Natural killer cell (primary cell): ENCODE measurements around the gene TCP11. TPM values are rescaled to one million over a fixed set of nuclear protein-coding genes. Genes with fewer than 3 reads are reported as not detected.
A peak's percentile ranks its signal among the peaks of the same experiment; 100 is the strongest.

Source experiments
- ATAC-seq, 3 donors: fragments of 150-1000 bp in 2 of 3; fragments of 200-7000 bp in 1 of 3; cut with Tn5 transposase; 1 replicate in 1 of 3; 2 replicates in 2 of 3; pipeline ENCODE4 v1.10.0; 2021; ENCODE audit warnings: mild to moderate bottlenecking in 2 of 3, moderate library complexity in 2 of 3
- DNase-seq, 2 donors: peaks; one replicate each; pipeline versions ENCODE4 v3.0.0 to v3.0.0-alpha.2; 2013 to 2021; ENCODE audit warnings: mixed read lengths in 1 of 2
- H3K27ac ChIP-seq: one replicate; pipeline ENCODE4 v1.5.1; 2013; ENCODE audit warnings: mild to moderate bottlenecking, low read length
- H3K27me3 ChIP-seq: one replicate; pipeline ENCODE4 v1.6.1; 2013; ENCODE audit warnings: low read length; ENCODE audit not compliant: control insufficient read depth, insufficient read depth
- H3K36me3 ChIP-seq: one replicate; pipeline ENCODE4 v1.6.1; 2013; ENCODE audit warnings: low read length; ENCODE audit not compliant: control insufficient read depth, insufficient read depth
- H3K4me1 ChIP-seq: one replicate; pipeline ENCODE4 v1.6.1; 2013; ENCODE audit warnings: low read length; ENCODE audit not compliant: control insufficient read depth, insufficient read depth
- H3K4me3 ChIP-seq: one replicate; pipeline ENCODE4 v1.5.1; 2013; ENCODE audit warnings: low read length
- H3K9me3 ChIP-seq: one replicate; pipeline ENCODE4 v1.6.1; 2013; ENCODE audit warnings: low read length; ENCODE audit not compliant: control insufficient read depth, insufficient read depth
- H3K27ac Mint-ChIP-seq, 2 donors: one replicate each; pipeline ENCODE4 v1.8.0; 2022; ENCODE audit warnings: mild to moderate bottlenecking in 2 of 2, mixed read lengths in 2 of 2, moderate library complexity in 1 of 2
- H3K27me3 Mint-ChIP-seq, 2 donors: one replicate each; pipeline ENCODE4 v1.8.0; 2022; ENCODE audit warnings: low read depth in 2 of 2, mixed read lengths in 2 of 2
- H3K36me3 Mint-ChIP-seq: one replicate; pipeline ENCODE4 v1.8.0; 2022; ENCODE audit warnings: mixed read lengths
- H3K4me1 Mint-ChIP-seq, 2 donors: one replicate each; pipeline ENCODE4 v1.8.0; 2022; ENCODE audit warnings: mixed read lengths in 2 of 2
- H3K4me3 Mint-ChIP-seq: one replicate; pipeline ENCODE4 v1.8.0; 2022; ENCODE audit warnings: mild to moderate bottlenecking, moderate library complexity, mixed read lengths
- H3K9me3 Mint-ChIP-seq, 2 donors: one replicate each; pipeline ENCODE4 v1.8.0; 2022; ENCODE audit warnings: mixed read lengths in 2 of 2
- WGBS: methylation state at CpG from one replicate; pipeline ENCODE4 v1.1.7; 2013; ENCODE audit warnings: missing lambda C conversion rate; ENCODE audit not compliant: insufficient coverage; 5-methylcytosine and 5-hydroxymethylcytosine counted together
- intact Hi-C: fragments of 100-400 bp; cut with micrococcal nuclease; formaldehyde crosslinking; loops from one replicate; pipeline ENCODE4 v1.14.2; 2022
- total RNA-seq, 4 donors: library from RNA; stranded (reverse); fragments of 120-200 nt in 1 of 4; gene quantifications; one replicate each; pipeline versions ENCODE4 v1.2.3 to v1.2.4, GENCODE V29; 2013 to 2022
- TF ChIP-seq, protein P1 (sequence below): fragments of 200-600 bp; IDR thresholded peaks from one replicate; pipeline ENCODE4 v1.8.0; 2022; ENCODE audit warnings: antibody characterized with exemption

The TCP11 gene
- total RNA-seq, 3 donors from 2014 or later (not counting 1 experiment from before 2014, with no cell fraction given) = not detected

DNA sequence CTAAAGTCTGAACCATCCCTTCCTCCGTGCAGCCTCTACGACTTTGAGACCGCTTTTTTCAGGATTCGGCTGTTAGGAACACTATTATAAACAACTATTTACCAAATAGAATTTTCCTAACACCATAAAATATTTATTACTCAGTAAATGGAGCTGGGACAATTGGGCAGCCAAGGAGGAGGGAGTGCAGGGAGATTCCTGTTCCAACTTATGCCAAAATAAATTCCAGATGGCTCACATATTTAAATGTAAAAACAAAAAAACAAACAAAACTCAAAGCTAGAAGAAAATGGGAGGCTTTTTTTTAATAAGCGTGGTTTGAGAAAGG, 48.1 kb downstream of the TCP11 start:
- Histone ChIP-seq H3K9me3 (no peaks in the 10 kb centered on the region), H3K4me3 (no peak overlapping the region), H3K4me1 (no peaks in the 10 kb centered on the region), H3K27me3 (no peaks in the 10 kb centered on the region), H3K27ac (no peak overlapping the region), H3K36me3 (no peaks in the 10 kb centered on the region)
- H3K9me3 Mint-ChIP-seq = no peaks in the 10 kb centered on the region
- no peaks in the 10 kb centered on the region for H3K36me3 Mint-ChIP-seq
- ATAC-seq = no peak
- H3K27me3 Mint-ChIP-seq = peaks cover 3 to 6% of the 10 kb centered on the region in 2 donors
- no peak overlapping the region for H3K4me3 Mint-ChIP-seq
- no peak overlapping the region for H3K27ac Mint-ChIP-seq
- WGBS = 96% methylated on average over 4 of the region's 5 CpGs
- no peak for DNase-seq
- intact Hi-C loops = no loop called here
- TF ChIP-seq, protein P1, sequence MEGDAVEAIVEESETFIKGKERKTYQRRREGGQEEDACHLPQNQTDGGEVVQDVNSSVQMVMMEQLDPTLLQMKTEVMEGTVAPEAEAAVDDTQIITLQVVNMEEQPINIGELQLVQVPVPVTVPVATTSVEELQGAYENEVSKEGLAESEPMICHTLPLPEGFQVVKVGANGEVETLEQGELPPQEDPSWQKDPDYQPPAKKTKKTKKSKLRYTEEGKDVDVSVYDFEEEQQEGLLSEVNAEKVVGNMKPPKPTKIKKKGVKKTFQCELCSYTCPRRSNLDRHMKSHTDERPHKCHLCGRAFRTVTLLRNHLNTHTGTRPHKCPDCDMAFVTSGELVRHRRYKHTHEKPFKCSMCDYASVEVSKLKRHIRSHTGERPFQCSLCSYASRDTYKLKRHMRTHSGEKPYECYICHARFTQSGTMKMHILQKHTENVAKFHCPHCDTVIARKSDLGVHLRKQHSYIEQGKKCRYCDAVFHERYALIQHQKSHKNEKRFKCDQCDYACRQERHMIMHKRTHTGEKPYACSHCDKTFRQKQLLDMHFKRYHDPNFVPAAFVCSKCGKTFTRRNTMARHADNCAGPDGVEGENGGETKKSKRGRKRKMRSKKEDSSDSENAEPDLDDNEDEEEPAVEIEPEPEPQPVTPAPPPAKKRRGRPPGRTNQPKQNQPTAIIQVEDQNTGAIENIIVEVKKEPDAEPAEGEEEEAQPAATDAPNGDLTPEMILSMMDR = no peak
- H3K4me1 Mint-ChIP-seq = no peaks in the 10 kb centered on the region

DNA sequence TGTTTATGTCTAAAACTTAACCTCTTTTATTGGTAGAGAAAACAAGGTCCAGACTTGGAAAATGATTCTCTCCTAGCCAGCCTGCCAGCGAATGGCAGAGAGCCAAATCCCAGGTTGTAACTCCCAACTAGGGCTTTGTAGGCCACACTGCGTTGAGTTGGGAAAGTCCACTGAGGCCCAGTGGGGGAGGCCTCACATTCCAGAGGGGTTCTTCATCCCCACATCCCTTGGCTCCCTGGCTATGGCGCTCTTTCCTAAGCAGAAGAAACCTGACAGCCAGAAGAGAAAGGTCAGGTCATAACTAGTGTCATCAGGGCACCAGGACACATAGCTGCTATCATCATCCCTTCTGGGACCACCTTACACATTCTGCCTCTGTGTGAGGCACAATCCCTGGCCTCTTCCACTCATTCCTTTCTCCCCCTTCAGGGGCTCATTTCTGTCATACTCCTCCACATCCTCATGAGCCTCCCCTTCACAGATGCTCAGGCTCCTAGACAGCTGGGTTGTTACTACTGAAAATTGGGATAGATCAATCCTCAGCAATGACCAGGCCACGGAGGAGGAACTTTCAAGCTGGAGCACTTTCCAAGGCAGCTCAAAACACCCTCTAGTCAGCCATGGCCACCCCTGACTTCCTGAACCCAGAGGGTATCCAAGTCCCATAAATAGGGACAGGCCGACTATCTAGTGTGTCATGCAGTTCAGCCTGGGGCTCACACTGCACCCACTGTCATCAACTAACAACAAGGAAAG, 48.6 kb downstream of the TCP11 start:
- no peaks in the 10 kb centered on the region for H3K9me3 ChIP-seq
- H3K27me3 ChIP-seq = no peaks in the 10 kb centered on the region
- WGBS = 94% methylated on average over 5 of the region's 5 CpGs
- DNase-seq (no peak), ATAC-seq (peak in 1 of 3 donors; percentile 14)
- H3K27ac ChIP-seq = no peak overlapping the region
- H3K27ac Mint-ChIP-seq = no peak overlapping the region
- peaks cover 3 to 6% of the 10 kb centered on the region in 2 donors for H3K27me3 Mint-ChIP-seq
- H3K9me3 Mint-ChIP-seq = no peaks in the 10 kb centered on the region
- no peak overlapping the region for H3K4me3 ChIP-seq
- peaks cover 1% of the 10 kb centered on the region for H3K36me3 ChIP-seq
- TF ChIP-seq, protein P1 = no peak
- no peak overlapping the region for H3K4me3 Mint-ChIP-seq
- intact Hi-C loops = no loop called here
- H3K4me1 ChIP-seq = no peaks in the 10 kb centered on the region
- no peaks in the 10 kb centered on the region for H3K36me3 Mint-ChIP-seq
- no peaks in the 10 kb centered on the region for H3K4me1 Mint-ChIP-seq

DNA sequence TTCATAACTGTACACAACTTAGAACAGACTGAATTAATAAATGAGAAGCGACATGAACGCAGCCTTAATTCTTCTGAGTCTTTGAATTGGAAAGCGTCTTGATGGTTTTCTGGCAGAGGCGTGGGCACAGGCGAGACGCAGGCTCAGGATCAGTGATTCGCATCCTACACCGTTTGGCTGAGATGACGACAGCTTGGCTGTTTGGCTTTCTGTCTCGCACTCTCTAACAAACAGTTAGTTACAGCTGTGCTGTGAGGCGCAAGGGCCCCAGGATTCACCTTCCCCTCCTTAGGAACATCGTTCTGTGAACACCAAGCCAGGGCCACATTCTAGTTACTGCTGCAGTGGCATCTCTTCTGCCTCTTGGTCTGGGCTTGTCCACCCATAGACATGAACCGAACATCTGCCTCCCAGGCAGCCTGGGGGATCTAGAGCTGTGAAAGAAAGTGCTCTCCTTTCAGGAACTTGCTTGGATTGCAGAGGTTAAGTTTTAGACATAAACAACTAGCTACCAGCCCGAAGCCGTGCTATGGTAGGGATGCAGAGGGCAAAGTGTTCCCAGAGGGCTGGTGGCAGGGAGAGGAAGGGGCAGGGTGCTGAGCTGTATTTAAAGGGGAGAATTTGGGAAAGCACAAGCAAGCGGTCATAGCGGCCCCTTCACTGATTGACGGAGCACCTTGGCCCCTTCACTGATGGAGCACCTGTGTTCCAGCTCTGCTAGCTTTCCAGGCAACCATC, 49.6 kb downstream of the TCP11 start:
- no peak overlapping the region for H3K27ac ChIP-seq
- peaks cover 3 to 6% of the 10 kb centered on the region in 2 donors for H3K27me3 Mint-ChIP-seq
- WGBS = 95% methylated on average over 18 of the region's 18 CpGs

More for the DNA sequence above, 49.6 kb downstream of the TCP11 start:
- no peak for DNase-seq
- H3K36me3 ChIP-seq = peaks cover 2% of the 10 kb centered on the region
- no peak for ATAC-seq
- no peaks in the 10 kb centered on the region for H3K27me3 ChIP-seq
- TF ChIP-seq, protein P1 = no peak
- no peaks in the 10 kb centered on the region for H3K4me1 ChIP-seq
- no peaks in the 10 kb centered on the region for H3K9me3 ChIP-seq
- no peak overlapping the region for H3K4me3 Mint-ChIP-seq
- H3K27ac Mint-ChIP-seq = no peak overlapping the region
- intact Hi-C loops = no loop called here
- H3K36me3 Mint-ChIP-seq = no peaks in the 10 kb centered on the region
- no peak overlapping the region for H3K4me3 ChIP-seq
- no peaks in the 10 kb centered on the region for H3K9me3 Mint-ChIP-seq
- H3K4me1 Mint-ChIP-seq = peaks cover 0 to 4% of the 10 kb centered on the region in 2 donors
